ENCODE data around the gene ZMYND8.
"Not testable (repeated sequence)": the region's sequence is repeated elsewhere in the genome, so short reads cannot be mapped to it uniquely, and the experiment has no call there.

The ZMYND8 gene

DNA sequence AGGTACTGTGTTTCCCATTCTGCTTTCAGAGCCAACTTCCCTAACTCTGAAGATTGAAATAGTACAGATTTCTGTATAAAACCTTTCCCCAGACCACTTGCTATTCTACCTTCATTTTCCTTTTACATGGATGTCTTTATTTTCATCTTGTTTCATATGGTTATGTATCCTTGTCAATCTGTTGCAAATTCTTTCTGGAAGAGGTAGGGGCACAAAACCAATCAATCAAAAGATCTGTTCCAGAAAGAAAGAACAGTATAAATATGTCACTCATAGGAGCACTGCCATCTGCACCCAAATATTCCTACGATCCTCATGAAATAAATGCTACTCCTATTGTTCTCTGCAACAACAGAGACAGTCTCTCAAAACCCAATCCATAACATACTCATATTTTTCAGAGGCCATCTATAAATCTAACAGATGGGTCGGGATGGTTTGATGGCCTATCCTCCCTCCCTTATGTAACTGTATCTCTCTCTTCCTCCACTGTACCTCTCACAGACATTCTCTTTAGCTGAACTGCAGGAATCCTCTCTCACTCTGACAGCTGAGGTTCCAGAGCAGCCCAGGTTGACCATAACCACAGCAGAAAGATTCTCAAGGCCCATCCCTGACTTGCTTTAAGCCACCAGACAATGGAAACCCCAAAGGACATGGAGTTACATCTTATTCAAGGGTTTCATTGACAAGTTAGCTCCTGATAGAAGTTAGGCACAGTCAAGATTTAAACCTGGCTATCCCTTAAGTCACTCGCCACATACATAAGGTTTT, 112.8 kb downstream of the ZMYND8 start:
- DNase-seq = no peak

DNA sequence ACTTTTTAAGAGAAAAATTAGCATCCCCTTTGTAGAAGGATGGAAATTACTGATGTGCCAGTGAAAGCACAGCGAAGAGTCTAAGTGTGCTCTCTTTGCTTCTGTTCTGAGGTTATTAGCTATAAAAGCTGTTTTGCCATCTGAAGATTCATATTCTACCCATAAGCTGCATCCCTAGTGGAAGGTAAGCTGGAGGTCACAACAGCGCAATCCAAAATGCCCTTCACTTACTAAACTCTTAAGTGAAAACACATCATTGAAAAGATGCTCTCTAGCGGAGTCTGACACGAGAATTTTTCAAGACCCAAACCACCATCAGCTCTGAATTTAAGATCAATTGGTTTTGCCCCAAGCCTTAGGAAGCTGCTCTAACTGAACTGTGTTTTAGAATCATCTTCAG, 113.5 kb downstream of the ZMYND8 start:
- no peak for DNase-seq

DNA sequence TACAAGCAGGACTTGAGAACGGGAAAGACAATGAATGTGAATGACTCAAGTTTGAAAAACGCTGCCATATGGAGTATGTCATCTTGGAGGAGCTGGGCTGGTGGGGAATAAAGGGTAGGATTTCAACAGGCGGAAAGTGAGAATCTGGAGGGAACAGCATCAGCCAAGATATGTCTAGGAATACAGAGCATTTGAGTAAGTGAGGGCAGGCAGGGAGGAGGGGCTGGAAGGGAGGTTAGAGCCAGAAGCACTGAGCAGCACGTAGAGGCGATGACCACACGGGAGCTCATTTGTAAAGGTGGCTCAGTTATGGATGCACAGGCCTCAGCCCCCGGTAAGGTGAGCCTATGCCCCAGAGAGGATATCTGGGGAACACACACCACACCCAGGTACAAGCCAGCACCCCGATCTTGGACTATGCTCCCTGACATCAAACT, 115.1 kb downstream of the ZMYND8 start:
- DNase-seq = no peak

DNA sequence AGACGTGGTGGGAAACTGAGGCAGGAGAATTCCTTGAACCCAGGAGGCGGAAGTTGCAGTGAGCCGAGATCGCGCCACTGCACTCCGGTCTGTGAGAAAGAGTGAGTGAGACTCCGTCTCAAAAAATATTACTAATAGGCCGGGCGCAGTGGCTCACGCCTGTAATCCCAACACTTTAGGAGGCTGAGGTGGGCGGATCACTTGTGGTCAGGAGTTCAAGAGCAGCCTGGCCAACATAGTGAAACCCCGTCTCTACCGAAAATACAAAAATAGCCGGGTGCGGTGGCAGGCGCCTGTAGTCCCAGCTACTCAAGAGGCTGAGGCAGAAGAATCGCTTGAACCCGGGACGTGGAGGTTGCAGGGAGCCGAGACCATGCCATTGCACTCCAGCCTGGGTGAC, 116.4 kb downstream of the ZMYND8 start:
- not testable (repeated sequence) for DNase-seq

DNA sequence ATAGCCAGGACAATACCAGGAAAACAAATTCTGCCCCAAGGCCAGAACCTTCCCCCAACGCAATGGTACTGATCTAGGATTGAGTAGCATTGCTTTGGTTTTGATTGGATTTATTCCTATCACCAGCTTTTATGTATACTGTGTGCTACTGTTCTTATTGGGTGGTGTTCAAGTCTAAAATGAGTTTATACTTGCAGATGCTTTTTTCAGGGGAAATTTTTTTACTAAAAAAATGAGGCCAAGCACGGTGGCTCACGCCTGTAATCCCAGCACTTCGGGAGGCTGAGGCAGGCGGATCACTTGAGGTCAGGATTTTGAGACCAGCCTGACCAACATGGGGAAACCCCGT, 116.8 kb downstream of the ZMYND8 start:
- DNase-seq = no peak

DNA sequence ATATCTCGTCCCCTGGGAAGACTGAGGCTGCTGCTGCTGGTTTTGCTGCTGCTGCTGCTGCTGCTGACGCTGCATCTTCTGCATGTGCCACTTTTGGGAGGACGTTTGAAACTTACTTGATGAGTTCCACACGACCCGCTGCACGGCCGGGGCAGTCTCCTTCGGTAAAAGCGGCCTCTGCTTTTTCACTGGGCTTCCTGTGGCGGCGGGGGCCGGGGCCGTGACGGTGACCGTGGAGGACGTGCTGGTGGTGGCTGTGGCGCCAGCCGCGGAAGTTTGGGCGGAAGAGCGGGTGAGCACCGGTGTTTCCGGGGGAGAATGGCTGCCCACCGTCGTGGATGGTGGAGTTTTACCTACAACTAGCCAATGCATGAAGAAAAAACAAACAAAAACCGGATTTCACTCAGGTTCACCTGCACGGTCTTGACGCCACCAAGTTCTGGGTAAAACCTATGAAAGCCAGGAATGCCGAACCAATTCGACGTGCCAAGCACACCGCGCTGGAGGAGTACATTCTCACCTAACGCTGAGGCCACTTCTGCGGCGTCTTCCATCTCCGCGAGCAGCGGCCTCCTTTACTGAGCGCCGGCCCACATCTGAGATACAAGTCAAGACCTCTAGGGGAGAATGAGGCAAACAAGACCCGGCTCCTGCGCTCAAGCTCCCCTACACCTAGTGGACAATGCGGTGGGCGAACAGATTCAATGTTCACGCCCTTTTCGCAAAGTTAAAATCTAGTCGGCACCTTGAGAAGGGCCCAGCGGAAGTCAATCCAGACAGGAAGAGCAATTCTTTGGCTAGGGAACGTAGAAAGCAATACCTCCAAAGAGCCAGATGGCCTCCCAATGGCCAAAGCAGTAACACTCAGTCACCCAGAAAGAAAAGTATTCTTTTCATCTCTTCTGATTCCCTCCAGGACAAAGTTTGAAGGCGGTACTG, 117.5 kb downstream of the ZMYND8 start:
- no peak for DNase-seq

DNA sequence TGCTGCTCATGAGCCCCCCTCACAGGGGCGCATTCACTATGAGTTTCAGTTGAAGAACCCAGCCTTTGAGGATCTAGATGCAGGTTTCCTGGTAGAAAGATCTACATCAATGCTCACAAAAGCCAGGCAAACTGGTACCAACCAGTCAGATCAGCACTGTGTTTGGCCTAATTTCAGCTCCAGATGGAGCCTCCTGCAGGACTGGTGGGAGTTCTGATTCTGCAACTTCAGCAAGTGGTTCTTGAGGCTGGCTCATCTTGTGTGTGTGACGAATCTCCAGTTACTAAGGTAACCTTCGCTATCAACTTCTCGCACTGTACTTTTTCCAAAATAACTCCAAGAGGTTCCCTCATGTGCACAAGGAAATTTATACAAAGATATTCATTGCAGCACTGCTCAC, 118.8 kb downstream of the ZMYND8 start:
- no peak for DNase-seq

DNA sequence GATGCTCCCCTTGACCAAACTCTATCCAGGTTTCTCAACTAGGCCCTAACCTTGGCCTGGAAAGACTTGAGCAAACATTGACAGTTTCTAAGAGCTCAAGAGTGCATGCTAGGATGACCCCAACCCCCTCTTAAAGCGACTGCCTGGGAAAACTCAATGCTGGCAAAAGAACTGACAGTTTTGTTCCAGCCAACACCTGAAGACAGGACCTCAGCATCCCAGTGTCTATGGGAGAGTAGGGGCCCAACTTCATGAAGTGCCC, 119.9 kb downstream of the ZMYND8 start:
- no peak for DNase-seq

DNA sequence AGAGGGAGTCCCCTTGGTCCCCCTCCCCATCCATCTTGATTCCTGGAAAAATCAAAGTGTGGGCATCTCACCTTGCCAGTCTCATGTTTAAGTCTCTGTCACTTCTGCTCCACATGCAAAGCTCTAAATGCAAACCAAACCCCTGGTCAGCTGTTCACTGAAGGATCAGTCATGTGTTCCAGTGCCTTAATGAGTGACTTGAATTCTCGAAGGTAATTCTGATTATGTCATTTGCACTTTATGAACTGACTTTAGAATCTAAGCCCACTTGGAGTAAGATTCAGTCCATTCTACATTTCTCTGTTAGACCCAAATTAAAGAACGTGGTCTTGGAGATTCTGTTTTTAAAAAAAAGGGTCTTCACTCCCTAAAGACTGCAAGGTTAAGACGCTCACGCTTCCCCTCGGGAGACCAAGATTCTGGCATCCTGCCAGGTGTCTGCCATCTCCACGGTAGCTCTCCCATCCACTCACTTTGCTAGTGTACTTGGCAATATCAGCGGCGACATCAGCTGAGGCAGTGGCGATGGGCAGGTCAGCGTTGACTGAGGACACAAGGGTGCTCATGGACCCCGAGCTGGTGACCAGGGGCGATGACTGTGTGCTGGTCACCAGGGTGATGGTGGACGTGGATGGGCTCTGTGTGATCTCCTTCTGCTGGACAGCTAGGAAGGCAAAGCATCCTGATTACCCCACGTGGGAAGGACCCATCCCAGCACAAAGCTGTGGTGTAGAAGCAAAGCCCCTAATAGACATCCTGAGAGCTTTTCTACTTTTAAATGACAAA, 120.5 kb downstream of the ZMYND8 start:
- DNase-seq = no peak

DNA sequence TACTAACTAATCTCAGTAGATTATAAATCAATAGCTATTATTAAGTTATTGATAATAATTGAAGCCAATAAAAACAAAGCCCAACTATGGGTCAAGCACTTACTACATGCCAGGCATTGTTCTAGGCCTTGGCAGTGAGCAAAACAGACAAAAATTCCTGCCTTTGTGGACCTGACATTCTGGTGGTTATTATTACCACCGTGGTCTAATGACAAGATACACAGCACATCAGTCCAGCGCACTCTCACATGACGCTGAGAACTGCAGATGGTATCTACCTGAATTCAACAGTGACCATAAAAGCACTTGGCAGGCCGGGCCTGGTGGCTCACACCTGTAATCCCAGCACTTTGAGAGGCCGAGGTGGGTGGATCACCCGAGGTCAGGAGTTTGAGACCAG, 121.4 kb downstream of the ZMYND8 start:
- DNase-seq = no peak

DNA sequence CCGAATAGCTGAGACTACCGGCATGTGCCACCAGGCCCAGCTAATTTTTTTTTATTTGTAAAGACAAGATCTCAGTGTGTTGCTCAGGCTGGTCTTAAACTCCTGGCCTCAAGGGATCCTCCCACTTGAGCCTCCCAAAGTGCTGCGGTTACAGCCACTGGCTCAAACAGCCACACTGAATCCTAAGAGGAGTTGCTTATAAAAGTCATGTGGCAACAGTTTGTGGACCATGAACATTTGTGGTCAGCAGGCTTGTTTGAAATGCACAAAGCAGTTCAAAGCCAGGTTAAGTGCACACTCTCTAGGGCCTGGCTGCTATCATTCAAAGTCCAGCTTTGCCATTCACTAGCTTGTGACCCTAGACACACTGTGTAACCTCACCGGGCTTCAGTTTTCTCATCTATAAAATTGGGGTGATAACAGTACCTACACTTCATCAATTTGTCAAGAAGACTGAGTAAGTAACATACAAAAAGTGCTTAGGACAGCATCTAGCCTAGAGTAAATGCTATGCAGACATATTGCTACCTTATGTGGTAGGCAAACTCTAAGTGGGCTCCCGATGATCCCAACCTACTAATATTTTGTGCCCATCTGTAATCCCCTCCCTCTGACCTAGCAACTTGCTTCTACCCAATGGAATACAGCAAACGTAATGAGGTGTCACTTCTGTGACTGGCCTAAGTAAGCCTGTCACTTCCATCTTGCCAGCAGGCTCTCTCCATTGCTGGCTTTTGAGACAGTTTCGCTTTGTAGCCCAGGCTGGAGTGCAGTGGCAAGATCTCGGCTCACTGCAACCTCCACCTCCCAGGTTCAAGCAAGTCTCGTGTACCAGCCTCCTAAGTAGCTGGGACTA, 122.9 kb downstream of the ZMYND8 start:
- DNase-seq = no peak

DNA sequence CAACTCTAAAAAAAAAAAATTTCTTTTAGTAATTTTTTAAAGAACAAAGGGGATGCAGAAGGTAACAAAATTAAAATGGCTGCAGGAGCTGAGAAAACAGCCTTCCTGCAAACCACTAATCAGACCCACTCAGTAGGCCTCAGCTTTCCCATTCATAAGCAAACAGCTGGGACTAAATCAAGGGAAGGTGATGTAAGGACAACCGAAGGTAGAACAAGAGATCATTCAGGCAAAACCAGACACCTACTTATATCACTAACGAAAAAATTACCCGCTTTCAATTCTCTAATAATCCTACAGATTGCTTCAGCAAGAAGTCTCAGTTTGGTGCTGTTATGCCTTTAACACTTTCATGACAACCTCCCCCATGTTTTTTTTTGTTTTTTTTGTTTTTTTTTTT, 124.0 kb downstream of the ZMYND8 start:
- no peak for DNase-seq

DNA sequence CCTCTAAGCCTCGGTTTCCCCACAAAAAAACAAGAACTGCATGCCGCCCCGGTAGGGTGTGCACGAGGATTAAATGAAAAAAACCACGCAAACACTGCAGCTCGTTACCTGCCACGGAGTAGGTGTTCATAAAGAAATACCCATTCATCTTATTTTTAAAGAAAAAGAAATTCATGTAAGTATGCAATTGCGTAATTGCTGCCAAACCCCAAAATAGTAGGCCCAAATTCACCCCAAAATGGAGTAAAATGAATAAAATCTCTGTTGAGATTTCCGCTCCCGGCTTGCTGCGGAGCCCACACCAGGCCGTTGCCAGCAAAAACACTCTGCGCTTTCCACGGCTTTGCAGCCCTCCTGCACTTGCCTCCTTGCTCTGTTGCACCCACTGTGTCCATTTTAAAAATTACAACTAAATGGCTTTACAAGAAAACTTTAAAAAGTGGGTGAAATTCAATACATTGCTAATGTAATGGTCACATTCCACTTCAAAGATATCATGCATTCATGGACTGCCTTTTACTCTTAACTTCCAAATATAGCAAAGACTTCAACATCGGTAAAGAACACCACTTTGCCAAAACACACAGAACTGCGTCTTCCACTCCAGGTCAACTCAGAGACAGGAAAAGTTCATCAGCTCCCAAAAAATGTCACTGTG, 125.0 kb downstream of the ZMYND8 start:
- DNase-seq = no peak

DNA sequence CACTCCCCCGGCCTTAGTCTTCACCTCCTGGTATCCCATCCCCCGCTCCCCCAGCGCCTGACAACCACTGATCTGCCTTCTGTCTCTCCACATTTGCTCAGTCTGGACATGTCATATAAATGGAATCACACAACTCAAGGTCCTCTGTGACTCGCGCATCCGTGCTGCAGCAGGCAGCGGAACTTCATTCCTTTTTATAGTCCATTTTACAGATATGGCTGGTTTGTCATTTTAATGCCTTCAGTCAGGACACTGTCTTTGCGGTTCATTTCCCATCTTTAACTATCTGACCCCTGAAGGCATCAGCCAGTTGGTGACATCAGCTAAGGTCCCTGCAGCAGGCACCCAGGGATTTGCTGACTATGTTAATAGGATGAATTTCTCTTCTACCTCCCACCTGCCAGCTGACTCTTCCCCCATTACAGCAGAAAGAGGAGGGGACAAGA, 125.7 kb downstream of the ZMYND8 start:
- DNase-seq = no peak

DNA sequence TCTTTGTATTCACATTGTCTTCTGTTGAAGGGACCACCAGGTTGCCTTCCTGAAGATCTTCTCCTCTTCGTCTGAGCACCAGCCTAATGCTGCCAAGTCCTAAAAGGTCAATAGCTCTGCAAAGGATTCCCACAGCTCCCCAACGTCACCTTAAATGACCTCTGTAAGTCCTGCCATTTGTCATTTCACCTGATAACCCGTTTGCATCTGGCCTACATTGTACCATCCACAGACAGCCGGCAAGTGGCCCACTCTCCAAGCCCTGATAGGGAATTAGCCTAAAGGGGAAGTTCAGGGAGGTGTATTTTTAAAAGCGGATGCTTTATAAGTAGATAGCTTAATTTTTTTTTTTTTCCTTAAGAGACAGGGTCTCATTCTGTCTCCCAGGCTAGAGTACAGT, 127.8 kb downstream of the ZMYND8 start:
- DNase-seq = no peak

DNA sequence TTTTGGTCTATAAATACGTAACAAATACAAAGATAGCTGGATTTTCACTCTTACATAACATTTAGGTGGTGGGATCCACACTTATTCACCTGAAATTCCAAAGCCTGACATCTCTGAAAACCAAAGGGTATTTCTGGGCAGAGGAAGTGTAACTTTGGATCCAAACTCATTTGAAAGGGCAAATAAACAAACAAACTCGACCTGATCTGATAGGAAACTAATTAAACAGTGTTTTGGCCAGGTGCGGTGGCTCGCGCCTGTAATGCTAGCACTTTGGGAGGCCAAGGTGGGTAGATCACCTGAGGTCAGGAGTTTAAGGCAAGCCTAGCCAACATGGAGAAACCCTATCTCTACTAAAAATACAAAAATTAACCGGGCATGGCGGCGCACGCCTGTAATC, 128.9 kb downstream of the ZMYND8 start:
- no peak for DNase-seq

DNA sequence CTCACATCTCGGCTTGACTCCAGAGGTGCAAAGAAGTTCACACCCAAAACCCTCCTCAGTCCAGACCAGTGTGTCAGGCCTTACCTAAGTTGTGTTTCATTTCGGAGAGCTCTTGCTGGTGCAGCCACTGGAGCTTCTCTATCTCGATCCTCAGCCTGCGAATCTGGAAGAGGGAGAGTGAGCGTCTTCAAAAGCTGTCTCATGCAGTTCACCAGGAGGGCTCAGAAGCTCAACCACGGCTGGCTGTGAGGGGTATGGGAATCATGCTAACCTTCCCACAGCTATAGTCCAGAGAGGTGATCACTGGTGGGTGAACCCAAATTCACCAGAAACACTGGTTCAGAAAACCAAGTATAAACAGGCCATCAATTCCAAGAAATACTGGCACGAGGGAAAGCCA, 129.4 kb downstream of the ZMYND8 start:
- DNase-seq = no peak

DNA sequence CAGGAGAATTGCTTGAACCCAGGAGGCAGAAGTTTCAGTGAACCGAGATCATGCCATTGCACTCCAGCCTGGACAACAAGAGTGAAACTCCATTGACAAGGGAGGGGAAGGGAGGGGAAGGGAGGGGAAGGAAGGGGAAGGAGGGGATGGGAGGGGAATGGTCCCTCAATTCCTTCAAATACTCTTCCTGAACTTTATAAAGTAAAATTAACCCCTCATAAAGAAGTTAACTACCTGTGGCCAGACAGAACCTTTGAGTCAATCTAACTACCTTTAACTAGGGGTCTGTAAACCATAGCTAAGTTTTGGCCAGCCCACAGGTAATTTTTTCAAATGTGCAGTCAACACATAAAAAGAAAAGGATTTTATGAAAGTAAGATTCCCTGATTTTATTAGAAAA, 131.0 kb downstream of the ZMYND8 start:
- no peak for DNase-seq

DNA sequence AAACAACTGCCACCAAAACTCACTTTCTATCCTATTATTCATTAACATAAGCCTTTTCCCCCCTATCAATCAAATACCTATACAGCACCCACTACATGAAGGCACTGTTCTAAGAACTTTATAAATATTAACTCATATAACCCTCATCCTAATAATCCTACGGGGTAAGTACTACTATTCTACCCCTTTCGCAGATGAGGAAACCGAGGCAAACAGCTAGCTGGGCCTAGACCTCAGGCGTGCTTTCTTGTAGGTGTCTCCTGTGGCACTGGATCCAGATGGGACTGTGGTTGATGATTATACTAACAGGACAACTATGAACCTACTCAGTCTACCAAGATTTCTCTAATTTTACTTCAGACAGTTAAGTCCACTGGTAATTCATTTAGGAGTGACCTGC, 131.6 kb downstream of the ZMYND8 start:
- no peak for DNase-seq

DNA sequence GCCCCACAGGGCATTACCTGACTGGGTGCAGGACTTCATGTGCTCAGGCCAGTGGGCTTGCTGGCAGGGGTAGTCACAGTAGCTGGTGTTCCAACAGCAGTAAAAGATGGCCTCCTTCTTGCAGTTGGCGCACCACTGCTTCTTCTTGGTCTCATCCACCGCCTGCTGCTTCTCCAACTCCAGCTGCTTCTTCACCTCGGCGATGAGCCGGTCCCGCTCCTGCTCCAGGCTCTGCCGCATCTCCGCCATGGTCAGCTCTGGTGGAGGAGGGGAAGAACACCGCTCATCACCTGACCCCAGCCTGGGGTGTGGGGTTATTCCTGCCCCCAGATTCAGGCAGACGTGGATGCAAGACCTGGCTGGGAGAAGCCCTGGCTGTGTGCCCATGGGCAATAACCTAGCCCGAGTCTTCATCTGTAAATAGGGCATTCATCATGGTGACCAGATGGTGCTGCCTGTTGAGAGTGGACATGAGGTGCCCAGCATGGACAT, 132.2 kb downstream of the ZMYND8 start:
- no peak for DNase-seq

DNA sequence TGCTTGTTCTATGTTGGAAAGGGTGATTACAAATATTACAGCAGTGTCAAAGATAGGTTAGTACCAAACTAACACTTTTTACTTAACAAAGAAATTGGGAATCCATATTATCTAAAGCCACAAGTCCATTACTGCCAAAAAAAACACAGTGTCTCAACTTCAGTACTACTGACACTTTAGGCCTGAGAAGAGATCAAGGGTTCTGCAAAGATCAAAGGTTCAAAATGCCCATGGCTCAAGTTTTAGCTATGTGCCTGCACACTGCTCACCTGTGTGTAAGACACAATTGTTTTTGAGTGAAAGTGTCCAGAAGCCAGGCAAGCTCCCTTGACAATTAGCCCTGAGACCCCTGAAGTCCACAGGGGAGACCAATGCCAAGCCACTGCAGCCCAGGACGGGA, 132.6 kb downstream of the ZMYND8 start:
- no peak for DNase-seq
